ENCODE results near the gene SOCS3.

GRCh38 chr17:78306913-78307312 is 53.0 kb downstream of the SOCS3 start:
- TF ChIP-seq POLR2AphosphoS5 (IDR thresholded peaks at IDR 0.05; ENCODE audit: low read depth, low read length) (no peak), POLR2A (IDR thresholded peaks at IDR 0.05; ENCODE audit: low read depth, low read length) (no peak), TAF1 (IDR thresholded peaks at IDR 0.05; ENCODE audit: low read depth, low read length) (no peak), SPI1 (IDR thresholded peaks at IDR 0.05; ENCODE audit: low read depth, low read length) (no peak), PAX5 (IDR thresholded peaks at IDR 0.05; ENCODE audit: insufficient read depth, low read length, severe bottlenecking) (no peak), POU2F2 (IDR thresholded peaks at IDR 0.05; ENCODE audit: low read depth, low read length) (no peak)

Measured in GM12891 (cell line).